DOHH2 (cell line): ENCODE results near the gene KHNYN.

Source experiments
- EZH2phosphoT487 ChIP-seq: fragments of 200-600 bp; sonication (generic); IDR thresholded peaks from 2 replicates; pipeline ENCODE4 v1.6.1; 2017; ENCODE audit warnings: borderline replicate concordance, mild to moderate bottlenecking, antibody characterized with exemption, low read length, moderate library complexity, mixed read lengths
- TF ChIP-seq, protein P1 (sequence below): fragments of 200-600 bp; sonication (generic); IDR thresholded peaks from one replicate; pipeline ENCODE4 v1.5.1; 2014; ENCODE audit warnings: antibody characterized with exemption, mild to moderate bottlenecking, low read depth, low read length; ENCODE audit not compliant: poor library complexity, severe bottlenecking

DNA sequence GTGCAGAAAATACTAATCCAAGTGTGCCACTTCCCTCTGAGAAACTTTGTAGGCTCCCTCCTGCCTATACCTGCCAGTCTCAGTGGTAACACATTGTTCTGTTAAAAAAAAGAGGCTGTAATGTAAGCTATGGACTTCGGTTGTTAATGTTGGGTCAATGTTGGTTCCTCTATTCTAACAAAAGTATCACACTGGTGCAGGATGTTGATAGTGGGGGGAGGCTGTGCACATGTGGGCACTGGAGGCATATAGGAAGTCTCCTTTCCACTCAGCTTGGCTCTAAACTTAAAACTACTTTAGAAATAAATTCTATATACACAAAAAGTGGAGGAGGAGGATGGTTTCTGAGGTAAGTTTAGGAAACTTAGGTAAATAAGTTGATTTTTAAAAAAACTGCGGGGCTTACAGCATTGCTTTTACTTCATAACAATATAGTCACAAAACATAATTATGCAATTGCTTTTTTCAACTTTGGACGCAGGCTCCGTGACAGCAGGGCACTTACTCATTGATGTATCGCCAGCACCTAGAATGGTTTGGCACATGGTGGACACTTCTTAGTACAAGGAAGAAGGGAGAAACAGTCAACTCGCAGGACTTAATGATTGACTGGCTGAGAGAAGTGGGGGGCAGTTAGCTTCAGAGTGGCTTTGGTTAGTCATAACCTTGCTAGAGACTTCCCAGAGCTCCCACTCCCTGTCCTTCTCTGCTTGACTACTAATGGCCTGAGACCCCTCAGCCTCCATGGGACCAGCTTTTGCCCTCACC lies 38.9 kb upstream of the KHNYN start:
- TF ChIP-seq, protein P1, sequence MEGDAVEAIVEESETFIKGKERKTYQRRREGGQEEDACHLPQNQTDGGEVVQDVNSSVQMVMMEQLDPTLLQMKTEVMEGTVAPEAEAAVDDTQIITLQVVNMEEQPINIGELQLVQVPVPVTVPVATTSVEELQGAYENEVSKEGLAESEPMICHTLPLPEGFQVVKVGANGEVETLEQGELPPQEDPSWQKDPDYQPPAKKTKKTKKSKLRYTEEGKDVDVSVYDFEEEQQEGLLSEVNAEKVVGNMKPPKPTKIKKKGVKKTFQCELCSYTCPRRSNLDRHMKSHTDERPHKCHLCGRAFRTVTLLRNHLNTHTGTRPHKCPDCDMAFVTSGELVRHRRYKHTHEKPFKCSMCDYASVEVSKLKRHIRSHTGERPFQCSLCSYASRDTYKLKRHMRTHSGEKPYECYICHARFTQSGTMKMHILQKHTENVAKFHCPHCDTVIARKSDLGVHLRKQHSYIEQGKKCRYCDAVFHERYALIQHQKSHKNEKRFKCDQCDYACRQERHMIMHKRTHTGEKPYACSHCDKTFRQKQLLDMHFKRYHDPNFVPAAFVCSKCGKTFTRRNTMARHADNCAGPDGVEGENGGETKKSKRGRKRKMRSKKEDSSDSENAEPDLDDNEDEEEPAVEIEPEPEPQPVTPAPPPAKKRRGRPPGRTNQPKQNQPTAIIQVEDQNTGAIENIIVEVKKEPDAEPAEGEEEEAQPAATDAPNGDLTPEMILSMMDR = no peak
- no peak for TF ChIP-seq EZH2phosphoT487
